Activated CD8-positive, alpha-beta memory T cell treated with anti-CD3 and anti-CD28 coated beads for 36 hours (primary cell): ENCODE data around the gene POTEF. TPM values are rescaled to one million over a fixed set of nuclear protein-coding genes. Genes with fewer than 3 reads are reported as not detected.
"Not testable (repeated sequence)": the region's sequence is repeated elsewhere in the genome, so short reads cannot be mapped to it uniquely, and the experiment has no call there.

Experiments
- CTCF ChIA-PET: fragments of 350-600 bp; sonication (Branson Sonifier 250); formaldehyde crosslinking; loops from one replicate; lab custom pipeline; 2021; ENCODE audit warnings: antibody characterized with exemption; lab: Charles Lee
- POLR2A ChIA-PET: fragments of 350-600 bp; sonication (Branson Sonifier 250); formaldehyde crosslinking; loops from one replicate; lab custom pipeline; 2021; ENCODE audit warnings: antibody characterized with exemption; lab: Charles Lee
- total RNA-seq, 2 experiments: library from RNA; stranded (reverse); gene quantifications; one replicate each; pipeline ENCODE4 v1.2.3, GENCODE V29; 2021

POTEF gene
- not detected for total RNA-seq

GRCh38 chr2:130129120-130129829, at the start of gene POTEF:
POTEF (minus strand) TSS chr2:130129222; CDS start chr2:130120515, 8,707 bp downstream.
- CTCF ChIA-PET, POLR2A ChIA-PET: not testable (repeated sequence)

- CTCF ChIA-PET, POLR2A ChIA-PET: not testable (repeated sequence)
These were observed 45.8 kb upstream of the POTEF start for GRCh38 chr2:130174866-130175265.

- POLR2A ChIA-PET: no interaction called here
These were observed 40.9 kb upstream of the POTEF start for GRCh38 chr2:130169896-130170295.

GRCh38 chr2:130169163-130169562, 40.1 kb upstream of the POTEF start:
- POLR2A ChIA-PET, CTCF ChIA-PET: not testable (repeated sequence)

More at GRCh38 chr2:130169896-130170295, 40.9 kb upstream of the POTEF start:
- CTCF ChIA-PET: no interaction called here

GRCh38 chr2:130166611-130167010, 37.6 kb upstream of the POTEF start:
- CTCF ChIA-PET, POLR2A ChIA-PET: not testable (repeated sequence)

- POLR2A ChIA-PET: no interaction called here
- CTCF ChIA-PET: no interaction called here
These were observed 36.4 kb upstream of the POTEF start for GRCh38 chr2:130165293-130166016.

GRCh38 chr2:130162968-130163367, 33.9 kb upstream of the POTEF start:
- CTCF ChIA-PET: no interaction called here
- POLR2A ChIA-PET: no interaction called here

- POLR2A ChIA-PET, CTCF ChIA-PET: not testable (repeated sequence)
These were observed 33.5 kb upstream of the POTEF start for GRCh38 chr2:130162486-130162885.

- CTCF ChIA-PET, POLR2A ChIA-PET: not testable (repeated sequence)
These were observed 32.0 kb upstream of the POTEF start for GRCh38 chr2:130160838-130161705.

- ChIA-PET CTCF (no interaction called here), POLR2A (no interaction called here)
These were observed 31.1 kb upstream of the POTEF start for GRCh38 chr2:130160131-130160530.

- POLR2A ChIA-PET, CTCF ChIA-PET: not testable (repeated sequence)
These were observed 30.4 kb upstream of the POTEF start for GRCh38 chr2:130159376-130159775.

- ChIA-PET CTCF (no interaction called here), POLR2A (interaction anchor here (0.7 kb wide), 1 partner anchor 15 kb away, joined by 4 read pairs; no protein-coding TSS in a partner anchor)
These were observed 29.6 kb upstream of the POTEF start for GRCh38 chr2:130158631-130159030.

GRCh38 chr2:130157825-130158514, 28.9 kb upstream of the POTEF start:
- CTCF ChIA-PET: not testable (repeated sequence)
- POLR2A ChIA-PET: interaction anchor here (0.6 to 0.7 kb wide), 2 partner anchors 15 to 179 kb away, joined by 4 to 11 read pairs; no protein-coding TSS in a partner anchor

- CTCF ChIA-PET: not testable (repeated sequence)
- POLR2A ChIA-PET: interaction anchor here (0.6 kb wide), 1 partner anchor 180 kb away, joined by 11 read pairs; no protein-coding TSS in a partner anchor
These were observed 28.3 kb upstream of the POTEF start for GRCh38 chr2:130157354-130157753.

GRCh38 chr2:130156624-130157004, 27.6 kb upstream of the POTEF start:
- POLR2A ChIA-PET: no interaction called here
- CTCF ChIA-PET: no interaction called here

GRCh38 chr2:130155956-130156623, 27.1 kb upstream of the POTEF start:
- CTCF ChIA-PET: interaction anchor here (0.7 kb wide), 1 partner anchor 176 kb away, joined by 3 read pairs; no protein-coding TSS in a partner anchor
- POLR2A ChIA-PET: not testable (repeated sequence)

- CTCF ChIA-PET: interaction anchor here (0.7 kb wide), 1 partner anchor 177 kb away, joined by 3 read pairs; no protein-coding TSS in a partner anchor
- POLR2A ChIA-PET: no interaction called here
These were observed 26.0 kb upstream of the POTEF start for GRCh38 chr2:130154773-130155765.
